Measurements from ENCODE around the gene NOS1AP. TPM values are rescaled to one million over a fixed set of nuclear protein-coding genes. Genes with fewer than 3 reads are reported as not detected.
A peak's percentile ranks its signal among the peaks of the same experiment; 100 is the strongest.

The NOS1AP gene
- total and polyA plus RNA-seq, 9 of the 15 experiments (the other 6 are each of a cell fraction or from before 2014, with no cell fraction given): 0.07 to 1.5 (median 0.22) TPM

DNA sequence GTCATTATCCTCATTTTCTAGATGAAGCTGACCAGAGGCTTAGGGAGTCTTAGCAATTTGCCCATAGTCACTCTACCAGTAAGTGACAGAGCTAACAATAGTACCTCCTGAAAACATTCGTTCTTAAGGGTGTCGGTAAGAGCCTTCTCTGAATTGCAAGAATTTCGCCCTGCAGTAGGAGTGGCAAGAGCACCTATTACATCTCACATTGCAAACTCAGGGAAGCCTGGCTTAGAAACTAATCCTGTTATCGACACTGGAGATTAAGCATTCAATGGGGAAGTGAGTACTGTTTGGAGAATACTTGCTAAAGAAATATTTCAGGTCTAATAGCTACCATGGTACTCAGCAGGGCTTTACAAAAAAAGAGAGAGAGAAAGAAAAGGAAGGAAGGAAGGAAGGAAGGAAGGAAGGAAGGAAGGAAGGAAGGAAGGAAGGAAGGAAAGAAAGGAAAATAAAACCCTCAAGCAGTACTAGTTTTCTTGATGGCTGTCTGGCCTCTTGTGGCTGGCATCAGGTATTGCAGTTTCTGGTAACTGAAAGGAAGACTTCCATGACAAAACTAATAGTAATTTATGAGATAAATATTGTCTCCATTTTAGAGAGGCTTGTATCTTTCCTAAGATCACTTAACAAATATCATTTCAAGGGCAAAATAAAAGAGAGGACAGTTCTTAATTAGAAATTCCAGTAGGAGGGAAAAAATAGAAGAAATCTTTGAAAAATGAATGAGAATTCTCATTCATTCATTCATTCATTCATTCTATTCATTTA is 322.5 kb downstream of the NOS1AP start (continued):
- TF ChIP-seq, protein P1, sequence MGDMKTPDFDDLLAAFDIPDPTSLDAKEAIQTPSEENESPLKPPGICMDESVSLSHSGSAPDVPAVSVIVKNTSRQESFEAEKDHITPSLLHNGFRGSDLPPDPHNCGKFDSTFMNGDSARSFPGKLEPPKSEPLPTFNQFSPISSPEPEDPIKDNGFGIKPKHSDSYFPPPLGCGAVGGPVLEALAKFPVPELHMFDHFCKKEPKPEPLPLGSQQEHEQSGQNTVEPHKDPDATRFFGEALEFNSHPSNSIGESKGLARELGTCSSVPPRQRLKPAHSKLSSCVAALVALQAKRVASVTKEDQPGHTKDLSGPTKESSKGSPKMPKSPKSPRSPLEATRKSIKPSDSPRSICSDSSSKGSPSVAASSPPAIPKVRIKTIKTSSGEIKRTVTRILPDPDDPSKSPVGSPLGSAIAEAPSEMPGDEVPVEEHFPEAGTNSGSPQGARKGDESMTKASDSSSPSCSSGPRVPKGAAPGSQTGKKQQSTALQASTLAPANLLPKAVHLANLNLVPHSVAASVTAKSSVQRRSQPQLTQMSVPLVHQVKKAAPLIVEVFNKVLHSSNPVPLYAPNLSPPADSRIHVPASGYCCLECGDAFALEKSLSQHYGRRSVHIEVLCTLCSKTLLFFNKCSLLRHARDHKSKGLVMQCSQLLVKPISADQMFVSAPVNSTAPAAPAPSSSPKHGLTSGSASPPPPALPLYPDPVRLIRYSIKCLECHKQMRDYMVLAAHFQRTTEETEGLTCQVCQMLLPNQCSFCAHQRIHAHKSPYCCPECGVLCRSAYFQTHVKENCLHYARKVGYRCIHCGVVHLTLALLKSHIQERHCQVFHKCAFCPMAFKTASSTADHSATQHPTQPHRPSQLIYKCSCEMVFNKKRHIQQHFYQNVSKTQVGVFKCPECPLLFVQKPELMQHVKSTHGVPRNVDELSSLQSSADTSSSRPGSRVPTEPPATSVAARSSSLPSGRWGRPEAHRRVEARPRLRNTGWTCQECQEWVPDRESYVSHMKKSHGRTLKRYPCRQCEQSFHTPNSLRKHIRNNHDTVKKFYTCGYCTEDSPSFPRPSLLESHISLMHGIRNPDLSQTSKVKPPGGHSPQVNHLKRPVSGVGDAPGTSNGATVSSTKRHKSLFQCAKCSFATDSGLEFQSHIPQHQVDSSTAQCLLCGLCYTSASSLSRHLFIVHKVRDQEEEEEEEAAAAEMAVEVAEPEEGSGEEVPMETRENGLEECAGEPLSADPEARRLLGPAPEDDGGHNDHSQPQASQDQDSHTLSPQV (IDR thresholded peaks at IDR 0.05): peak; percentile 29; the same call in 1 of the 2 replicates
- no peak for TF ChIP-seq ZNF707 (CRISPR knock-in tag; conservative IDR thresholded peaks at IDR 0.05)
- no peak for TF ChIP-seq ADNP (tag; IDR thresholded peaks at IDR 0.05)
- TF ChIP-seq, protein P2, sequence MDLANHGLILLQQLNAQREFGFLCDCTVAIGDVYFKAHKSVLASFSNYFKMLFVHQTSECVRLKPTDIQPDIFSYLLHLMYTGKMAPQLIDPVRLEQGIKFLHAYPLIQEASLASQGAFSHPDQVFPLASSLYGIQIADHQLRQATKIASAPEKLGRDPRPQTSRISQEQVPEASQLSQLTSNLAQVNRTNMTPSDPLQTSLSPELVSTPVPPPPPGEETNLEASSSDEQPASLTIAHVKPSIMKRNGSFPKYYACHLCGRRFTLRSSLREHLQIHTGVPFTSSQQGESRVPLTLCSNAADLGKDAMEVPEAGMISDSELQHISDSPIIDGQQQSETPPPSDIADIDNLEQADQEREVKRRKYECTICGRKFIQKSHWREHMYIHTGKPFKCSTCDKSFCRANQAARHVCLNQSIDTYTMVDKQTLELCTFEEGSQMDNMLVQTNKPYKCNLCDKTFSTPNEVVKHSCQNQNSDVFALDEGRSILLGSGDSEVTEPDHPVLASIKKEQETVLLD (IDR thresholded peaks at IDR 0.05): peak; percentile 86
- TF ChIP-seq, protein P3, sequence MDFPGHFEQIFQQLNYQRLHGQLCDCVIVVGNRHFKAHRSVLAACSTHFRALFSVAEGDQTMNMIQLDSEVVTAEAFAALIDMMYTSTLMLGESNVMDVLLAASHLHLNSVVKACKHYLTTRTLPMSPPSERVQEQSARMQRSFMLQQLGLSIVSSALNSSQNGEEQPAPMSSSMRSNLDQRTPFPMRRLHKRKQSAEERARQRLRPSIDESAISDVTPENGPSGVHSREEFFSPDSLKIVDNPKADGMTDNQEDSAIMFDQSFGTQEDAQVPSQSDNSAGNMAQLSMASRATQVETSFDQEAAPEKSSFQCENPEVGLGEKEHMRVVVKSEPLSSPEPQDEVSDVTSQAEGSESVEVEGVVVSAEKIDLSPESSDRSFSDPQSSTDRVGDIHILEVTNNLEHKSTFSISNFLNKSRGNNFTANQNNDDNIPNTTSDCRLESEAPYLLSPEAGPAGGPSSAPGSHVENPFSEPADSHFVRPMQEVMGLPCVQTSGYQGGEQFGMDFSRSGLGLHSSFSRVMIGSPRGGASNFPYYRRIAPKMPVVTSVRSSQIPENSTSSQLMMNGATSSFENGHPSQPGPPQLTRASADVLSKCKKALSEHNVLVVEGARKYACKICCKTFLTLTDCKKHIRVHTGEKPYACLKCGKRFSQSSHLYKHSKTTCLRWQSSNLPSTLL (IDR thresholded peaks at IDR 0.05): 0 out of 2 replicates have a peak, but pooled peaks have one; percentile 57
- peak; percentile 92 to 93 for TF ChIP-seq ETV6 (IDR thresholded peaks at IDR 0.05; ENCODE audit: borderline replicate concordance in 1 of 2, low read depth in 2 of 2, low read length in 1 of 2)
- TF ChIP-seq ETV6 (CRISPR knock-in tag; IDR thresholded peaks at IDR 0.05; ENCODE audit: borderline replicate concordance): no peak
- TF ChIP-seq, protein P4, sequence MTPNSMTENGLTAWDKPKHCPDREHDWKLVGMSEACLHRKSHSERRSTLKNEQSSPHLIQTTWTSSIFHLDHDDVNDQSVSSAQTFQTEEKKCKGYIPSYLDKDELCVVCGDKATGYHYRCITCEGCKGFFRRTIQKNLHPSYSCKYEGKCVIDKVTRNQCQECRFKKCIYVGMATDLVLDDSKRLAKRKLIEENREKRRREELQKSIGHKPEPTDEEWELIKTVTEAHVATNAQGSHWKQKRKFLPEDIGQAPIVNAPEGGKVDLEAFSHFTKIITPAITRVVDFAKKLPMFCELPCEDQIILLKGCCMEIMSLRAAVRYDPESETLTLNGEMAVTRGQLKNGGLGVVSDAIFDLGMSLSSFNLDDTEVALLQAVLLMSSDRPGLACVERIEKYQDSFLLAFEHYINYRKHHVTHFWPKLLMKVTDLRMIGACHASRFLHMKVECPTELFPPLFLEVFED (CRISPR knock-in tag; conservative IDR thresholded peaks at IDR 0.05): peak; percentile 91
- no peak for TF ChIP-seq ATF1 (CRISPR knock-in tag; IDR thresholded peaks at IDR 0.05)
- TF ChIP-seq ATF1 (tag; IDR thresholded peaks at IDR 0.05): no peak
- no peak for TF ChIP-seq RBM39 (optimal IDR thresholded peaks at IDR 0.05; ENCODE audit: low read depth, low read length)
- TF ChIP-seq MIER1 (IDR thresholded peaks at IDR 0.05; ENCODE audit: low read depth): 0 out of 2 replicates have a peak, but pooled peaks have one; percentile 59
- 0 out of 4 replicates have a peak, but pooled peaks of 1 of the 2 experiments have one; percentile 16 for TF ChIP-seq CSDE1 (IDR thresholded peaks at IDR 0.05)
- TF ChIP-seq CBFA2T3 (IDR thresholded peaks at IDR 0.05): peak; percentile 7; the same call in 1 of the 2 replicates
- peak; percentile 90 for TF ChIP-seq DPF2 (IDR thresholded peaks at IDR 0.05)
- TF ChIP-seq KDM1A (IDR thresholded peaks at IDR 0.05): peak in 1 of 2 experiments; percentile 26; a peak in 2 of 4 replicates
- peak; percentile 32; the same call in 1 of the 2 replicates for TF ChIP-seq MEF2D (tag; conservative IDR thresholded peaks at IDR 0.05; ENCODE audit: low read depth)
- peak; percentile 84 for TF ChIP-seq TOE1 (IDR thresholded peaks at IDR 0.05; ENCODE audit: borderline replicate concordance)
- no peak for TF ChIP-seq TOE1 (CRISPR knock-in tag; IDR thresholded peaks at IDR 0.05; ENCODE audit: borderline replicate concordance, low read depth)
- TF ChIP-seq EHMT2 (IDR thresholded peaks at IDR 0.05): peak; percentile 41; the same call in 1 of the 2 replicates
